K562 treated with DMSO at 1 percent for 24 hours (cell line): Measurements from ENCODE around the gene TNS3. TPM values are rescaled to one million over a fixed set of nuclear protein-coding genes. Genes with fewer than 3 reads are reported as not detected.

Experiments used
- total RNA-seq: library from RNA; unstranded; fragments of 300-600 nt; gene quantifications from 2 replicates; pipeline ENCODE4 v1.2.3, GENCODE V29; 2022; ENCODE audit warnings: low read depth; ENCODE audit not compliant: insufficient read depth

TNS3 gene
- total RNA-seq, result 0.12 and 0.22 TPM in 2 replicates

DNA sequence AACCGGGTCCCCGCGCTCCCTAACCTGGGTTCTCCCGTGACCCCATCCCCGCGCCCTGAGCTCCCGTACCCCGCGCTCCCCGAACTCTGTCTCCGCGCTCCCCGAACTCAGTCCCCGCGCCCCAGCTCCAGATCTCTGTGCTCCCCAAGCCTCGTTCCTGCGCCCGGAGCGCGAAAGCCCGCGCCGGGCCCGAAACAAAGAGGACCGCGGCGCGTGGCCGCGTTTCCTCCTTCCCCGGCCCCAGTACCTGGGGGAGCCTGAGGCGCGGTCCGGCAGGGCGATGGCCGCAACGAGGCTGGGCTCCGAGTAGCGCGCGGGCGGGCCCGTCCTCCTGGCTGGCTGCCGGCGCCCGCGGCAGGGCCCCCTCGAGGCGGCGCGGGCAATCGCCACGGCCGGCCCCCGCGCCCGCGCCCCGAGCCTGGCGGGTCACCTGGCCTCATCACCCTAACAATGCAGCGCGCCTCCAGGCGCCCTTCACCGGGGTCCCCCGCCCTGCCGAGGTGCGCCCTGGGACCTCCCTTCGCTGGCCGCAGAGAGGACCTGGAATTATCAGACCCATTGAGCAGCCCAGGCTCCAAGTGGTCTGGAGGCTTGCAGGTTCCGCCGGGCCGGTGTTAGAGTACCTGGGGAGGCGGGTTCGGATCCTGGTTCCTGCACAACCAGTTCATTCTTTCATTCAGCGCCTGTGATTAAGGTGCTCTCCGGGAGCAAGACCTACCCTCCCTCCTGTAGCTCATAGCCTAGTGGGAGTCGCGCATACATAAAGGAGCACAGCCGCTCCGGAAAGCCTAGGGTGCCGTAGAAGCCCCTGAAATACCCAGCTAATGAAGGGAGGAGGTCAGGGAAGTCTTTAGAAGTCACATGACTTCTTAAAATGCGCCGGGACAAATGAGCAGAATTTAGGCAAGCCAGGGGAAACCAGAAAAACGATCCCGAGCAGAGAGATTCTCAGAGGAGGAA, at the start of gene TNS3:
TNS3 (minus strand) TSS at position 308 of the 960 bp plus-strand sequence. CDS start 142,475 bp downstream, outside the sequence.

